GM12878 (cell line): ENCODE measurements around the gene RAB13. TPM values are rescaled to one million over a fixed set of nuclear protein-coding genes. Genes with fewer than 3 reads are reported as not detected.

Source experiments
- BACH1 ChIP-seq: fragments of 450-650 bp; IDR thresholded peaks from 2 replicates; pipeline ENCODE4 v1.6.1; 2017; ENCODE audit warnings: mild to moderate bottlenecking, borderline replicate concordance
- BMI1 ChIP-seq: fragments of 450-650 bp; IDR thresholded peaks from 2 replicates; pipeline ENCODE4 v1.6.1; 2016; ENCODE audit warnings: mild to moderate bottlenecking, moderate library complexity, borderline replicate concordance
- CEBPZ ChIP-seq: fragments of 150-350 bp; IDR thresholded peaks from 2 replicates; pipeline ENCODE4 v1.6.1; 2016; ENCODE audit warnings: low read depth, low read length
- CHD1 ChIP-seq: IDR thresholded peaks from 2 replicates; pipeline ENCODE4 v1.6.1; 2012; ENCODE audit warnings: low read depth, low read length, improper control_type of control experiment
- CREM ChIP-seq: IDR thresholded peaks from 2 replicates; pipeline ENCODE4 v1.6.1; 2014; ENCODE audit warnings: antibody characterized with exemption, low read depth
- E2F8 ChIP-seq: fragments of 450-650 bp; IDR thresholded peaks from 2 replicates; pipeline ENCODE4 v1.6.1; 2018; ENCODE audit warnings: mild to moderate bottlenecking, low read depth, moderate library complexity; ENCODE audit not compliant: partially characterized antibody
- EGR1 ChIP-seq, 2 experiments: IDR thresholded peaks; 1 replicate in 1 of 2; 2 replicates in 1 of 2; pipeline ENCODE4 v1.6.1; 2011 to 2012; ENCODE audit warnings: low read depth in 2 of 2, low read length in 2 of 2, borderline replicate concordance in 1 of 2, mild to moderate bottlenecking in 1 of 2, moderate library complexity in 1 of 2
- EZH2 ChIP-seq: IDR thresholded peaks from 2 replicates; pipeline ENCODE4 v1.6.1; 2012; ENCODE audit warnings: low read depth, mild to moderate bottlenecking, control low read depth, inconsistent platforms, low read length, borderline replicate concordance; ENCODE audit not compliant: control insufficient read depth
- HDGF ChIP-seq: fragments of 450-650 bp; IDR thresholded peaks from 2 replicates; pipeline ENCODE4 v1.6.1; 2016; ENCODE audit warnings: antibody characterized with exemption
- KDM1A ChIP-seq: fragments of 200-600 bp; sonication (generic); IDR thresholded peaks from 2 replicates; pipeline ENCODE4 v1.6.1; 2016; ENCODE audit warnings: borderline replicate concordance
- KLF5 ChIP-seq: fragments of 450-650 bp; IDR thresholded peaks from 2 replicates; pipeline ENCODE4 v1.6.1; 2014; ENCODE audit warnings: mild to moderate bottlenecking; ENCODE audit not compliant: partially characterized antibody
- MEF2A ChIP-seq: IDR thresholded peaks from 2 replicates; pipeline ENCODE4 v1.6.1; 2011; ENCODE audit warnings: low read depth, mild to moderate bottlenecking, low read length, moderate library complexity; ENCODE audit not compliant: insufficient read depth
- MXI1 ChIP-seq: fragments of 150-350 bp; IDR thresholded peaks from 2 replicates; pipeline ENCODE4 v1.6.1; 2011; ENCODE audit warnings: low read depth, mild to moderate bottlenecking, inconsistent platforms, low read length, improper control_type of control experiment
- POLR2AphosphoS2 ChIP-seq: IDR thresholded peaks from 2 replicates; pipeline ENCODE4 v1.6.1; 2011; ENCODE audit warnings: low read depth, mild to moderate bottlenecking, low read length, improper control_type of control experiment, moderate library complexity
- POLR2AphosphoS5 ChIP-seq: IDR thresholded peaks from 2 replicates; pipeline ENCODE4 v1.6.1; 2011; ENCODE audit warnings: mild to moderate bottlenecking, low read length, inconsistent platforms
- RELA ChIP-seq: fragments of 450-650 bp; IDR thresholded peaks from 2 replicates; pipeline ENCODE4 v1.8.0; 2014; ENCODE audit warnings: borderline replicate concordance; ENCODE audit not compliant: partially characterized antibody
- RFX5 ChIP-seq: IDR thresholded peaks from 2 replicates; pipeline ENCODE4 v1.6.1; 2011; ENCODE audit warnings: low read depth, low read length, improper control_type of control experiment
- SMAD1 ChIP-seq: fragments of 450-650 bp; IDR thresholded peaks from 2 replicates; pipeline ENCODE4 v1.6.1; 2018; ENCODE audit warnings: mild to moderate bottlenecking, low read depth; ENCODE audit not compliant: partially characterized antibody
- SMC3 ChIP-seq: IDR thresholded peaks from 2 replicates; pipeline ENCODE4 v1.6.1; 2011; ENCODE audit warnings: low read length, improper control_type of control experiment, borderline replicate concordance
- SP1 ChIP-seq: IDR thresholded peaks from one replicate; pipeline ENCODE4 v1.6.1; 2011; ENCODE audit warnings: low read depth, low read length
- STAT1 ChIP-seq: fragments of 450-650 bp; conservative IDR thresholded peaks from 2 replicates; pipeline ENCODE4 v1.6.1; 2014; ENCODE audit warnings: antibody characterized with exemption, mild to moderate bottlenecking
- USF2 ChIP-seq: IDR thresholded peaks from 2 replicates; pipeline ENCODE4 v1.6.1; 2011; ENCODE audit warnings: low read depth, low read length, improper control_type of control experiment, borderline replicate concordance
- ZZZ3 ChIP-seq: IDR thresholded peaks from 2 replicates; pipeline ENCODE4 v1.6.1; 2011; ENCODE audit warnings: low read depth; ENCODE audit not compliant: control insufficient read depth, insufficient read length
- polyA plus RNA-seq, 11 experiments: library from polyadenylated mRNA; depleted of rRNA in 4 of 11; unstranded in 6 of 11; stranded (reverse) in 5 of 11; fragments of >200 nt; fragmentation: Nextera tagmentation in 4 of 11; fragmentation: Illumina TruSeq in 1 of 11; extraction: Ambion mirVana in 4 of 11; extraction: Trizol in 1 of 11; gene quantifications; 1 replicate in 1 of 11; 2 replicates in 10 of 11; pipeline versions ENCODE4 v1.2.1 to v1.2.3, GENCODE V29; 2011 to 2016; ENCODE audit warnings: inconsistent platforms in 2 of 11, missing spikeins in 2 of 11, low read depth in 1 of 11
- total RNA-seq, 4 experiments: library from RNA; depleted of rRNA in 3 of 4; stranded (reverse); fragments of >200 nt in 3 of 4; fragmentation: Illumina TruSeq in 1 of 4; extraction: Trizol in 1 of 4; gene quantifications; 2 replicates each; pipeline versions ENCODE4 v1.2.1 to v1.2.3, GENCODE V29; 2013 to 2021

RAB13 gene
- total and polyA plus RNA-seq, 10 of the 15 experiments (the other 5 are each of a cell fraction or from before 2014, with no cell fraction given): 0.75 to 30.7 (median 15.9) TPM

- TF ChIP-seq EZH2 (no peak), POLR2AphosphoS5 (peak; percentile 89), STAT1 (0 out of 2 replicates have a peak, but pooled peaks have one; percentile 23), ZZZ3 (no peak), CREM (peak; percentile 57; the same call in 1 of the 2 replicates), RFX5 (no peak), BACH1 (peak; percentile 1; the same call in 1 of the 2 replicates), MXI1 (peak; percentile 60), USF2 (no peak), KDM1A (no peak), BMI1 (no peak), SP1 (peak; percentile 13), HDGF (no peak), RELA (peak; percentile 18), CHD1 (no peak), MEF2A (no peak), CEBPZ (no peak), SMAD1 (no peak), POLR2AphosphoS2 (peak; percentile 71), EGR1 (IDR thresholded peaks at IDR 0.05; ENCODE audit: borderline replicate concordance in 1 of 2, low read depth in 2 of 2, low read length in 2 of 2) (peak in 1 of 2 experiments; percentile 78; a peak in 2 of 3 replicates), KLF5 (peak; percentile 53), E2F8 (no peak), SMC3 (no peak)
Measured at GRCh38 chr1:153977250-153978240, 8.6 kb downstream of the RAB13 start, which contains the start of gene JTB (continued).
